ENCODE results near the gene LRCH1. TPM values are rescaled to one million over a fixed set of nuclear protein-coding genes. Genes with fewer than 3 reads are reported as not detected.

The LRCH1 gene
- total and polyA plus RNA-seq, 4 donors = 2.6 to 6.6 (median 3.4) TPM

DNA sequence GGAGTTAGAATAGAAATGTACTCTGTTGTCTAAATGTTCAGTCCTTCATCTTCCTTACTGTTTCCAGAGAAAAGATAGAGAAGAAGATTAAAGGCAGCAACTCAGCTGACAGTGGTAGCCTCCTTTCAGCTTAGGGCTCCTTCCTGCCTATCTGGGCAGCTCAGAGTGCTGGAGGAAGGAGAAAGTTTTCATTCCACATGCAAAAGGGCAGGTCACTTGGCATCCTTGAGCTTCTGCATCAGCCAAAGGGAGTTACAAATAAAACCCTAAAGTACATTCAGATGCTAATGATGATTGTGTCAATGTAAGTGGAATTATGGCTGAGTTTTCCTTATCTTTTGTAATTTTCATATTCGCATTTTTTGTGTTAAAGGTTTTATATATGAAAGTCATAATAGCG, 185.1 kb downstream of the LRCH1 start:
- H3K4me1 ChIP-seq (ENCODE audit: control insufficient read depth in 4 of 4, insufficient read depth in 4 of 4, low read length in 3 of 4) = no peaks in the 10 kb centered on the region

DNA sequence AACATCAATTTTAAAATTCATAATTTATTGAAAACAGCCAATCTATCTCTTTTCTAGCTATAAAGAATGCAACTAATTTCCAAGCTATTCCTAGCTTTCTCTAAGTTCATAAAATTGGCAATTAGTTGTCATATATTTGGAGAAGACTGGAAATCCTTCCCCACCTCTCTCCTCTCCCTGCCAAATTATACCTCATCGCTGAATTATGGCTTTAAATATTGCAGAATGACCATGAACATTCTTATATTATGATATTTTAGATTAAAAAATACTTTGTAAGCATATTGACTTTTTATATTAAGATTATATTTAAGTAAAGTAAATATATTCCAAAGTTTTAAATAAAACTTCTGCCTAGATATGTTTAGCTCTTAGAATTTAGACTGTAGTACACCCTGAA, 185.8 kb downstream of the LRCH1 start:
- WGBS = 97% methylated on average over 1 of the region's 1 CpG
- H3K27me3 ChIP-seq (ENCODE audit: control insufficient read depth in 4 of 4, insufficient read depth in 4 of 4, low read length in 3 of 4) = no peaks in the 10 kb centered on the region
- H3K9ac ChIP-seq (ENCODE audit: low read depth in 1 of 2, low read length in 2 of 2) = no peak overlapping the region
- no peak overlapping the region for H3K27ac ChIP-seq (ENCODE audit: low read depth in 1 of 2, low read length in 2 of 2)
- no peak for TF ChIP-seq FOXA1 (IDR thresholded peaks at IDR 0.05)
- no peak for TF ChIP-seq ATF3 (IDR thresholded peaks at IDR 0.05)
- TF ChIP-seq MAX (IDR thresholded peaks at IDR 0.05) = no peak
- no peak for TF ChIP-seq RAD21 (IDR thresholded peaks at IDR 0.05)
- no peak for TF ChIP-seq NR2F2 (IDR thresholded peaks at IDR 0.05)
- TF ChIP-seq TAF1 (conservative IDR thresholded peaks at IDR 0.05) = no peak
- TF ChIP-seq FOXA2 (IDR thresholded peaks at IDR 0.05) = no peak
- TF ChIP-seq CTCF (IDR thresholded peaks at IDR 0.05; ENCODE audit: low read depth, low read length, missing input control) = no peak
- no peak for TF ChIP-seq EGR1 (IDR thresholded peaks at IDR 0.05; ENCODE audit: low read depth in 2 of 2)
- TF ChIP-seq SP1 (IDR thresholded peaks at IDR 0.05) = no peak
- TF ChIP-seq JUND (IDR thresholded peaks at IDR 0.05) = no peak
- no peak for TF ChIP-seq ZBTB33 (IDR thresholded peaks at IDR 0.05)
- no peak for TF ChIP-seq RXRA (IDR thresholded peaks at IDR 0.05)
- DNase-seq (ENCODE audit: low spot score) = no peak
- no peaks in the 10 kb centered on the region for H3K9me3 ChIP-seq (ENCODE audit: control insufficient read depth in 4 of 4, low read length in 3 of 4)
- no peaks in the 10 kb centered on the region for H3K4me1 ChIP-seq (ENCODE audit: control insufficient read depth in 4 of 4, insufficient read depth in 4 of 4, low read length in 3 of 4)
- peaks cover 4 to 29% (median 17%) of the 10 kb centered on the region in 4 donors for H3K36me3 ChIP-seq (ENCODE audit: control insufficient read depth in 4 of 4, insufficient read depth in 3 of 4, low read depth in 1 of 4, low read length in 3 of 4)
- H3K4me3 ChIP-seq (ENCODE audit: low read depth in 1 of 3, low read length in 3 of 3) = no peak overlapping the region

More for the DNA sequence above, 185.1 kb downstream of the LRCH1 start:
- no peak for TF ChIP-seq FOXA1 (IDR thresholded peaks at IDR 0.05)
- TF ChIP-seq MAX (IDR thresholded peaks at IDR 0.05) = no peak
- TF ChIP-seq JUND (IDR thresholded peaks at IDR 0.05) = no peak
- TF ChIP-seq ATF3 (IDR thresholded peaks at IDR 0.05) = no peak
- H3K36me3 ChIP-seq (ENCODE audit: control insufficient read depth in 4 of 4, insufficient read depth in 3 of 4, low read depth in 1 of 4, low read length in 3 of 4) = peaks cover 4 to 32% (median 22%) of the 10 kb centered on the region in 4 donors
- H3K4me3 ChIP-seq (ENCODE audit: low read depth in 1 of 3, low read length in 3 of 3) = no peak overlapping the region
- no peaks in the 10 kb centered on the region for H3K9me3 ChIP-seq (ENCODE audit: control insufficient read depth in 4 of 4, low read length in 3 of 4)
- no peaks in the 10 kb centered on the region for H3K27me3 ChIP-seq (ENCODE audit: control insufficient read depth in 4 of 4, insufficient read depth in 4 of 4, low read length in 3 of 4)
- no peak for DNase-seq (ENCODE audit: low spot score)
- WGBS = 93% methylated on average over 2 of the region's 2 CpGs
- H3K27ac ChIP-seq (ENCODE audit: low read depth in 1 of 2, low read length in 2 of 2) = no peak overlapping the region
- H3K9ac ChIP-seq (ENCODE audit: low read depth in 1 of 2, low read length in 2 of 2) = no peak overlapping the region
